ENCODE data around the gene IL20RB. TPM values are rescaled to one million over a fixed set of nuclear protein-coding genes. Genes with fewer than 3 reads are reported as not detected.
A peak's percentile ranks its signal among the peaks of the same experiment; 100 is the strongest.

Gene IL20RB
- total RNA-seq, 3 donors from 2014 or later (not counting 1 experiment from before 2014, with no cell fraction given) = 1.9 to 3.6 (median 2.8) TPM

DNA sequence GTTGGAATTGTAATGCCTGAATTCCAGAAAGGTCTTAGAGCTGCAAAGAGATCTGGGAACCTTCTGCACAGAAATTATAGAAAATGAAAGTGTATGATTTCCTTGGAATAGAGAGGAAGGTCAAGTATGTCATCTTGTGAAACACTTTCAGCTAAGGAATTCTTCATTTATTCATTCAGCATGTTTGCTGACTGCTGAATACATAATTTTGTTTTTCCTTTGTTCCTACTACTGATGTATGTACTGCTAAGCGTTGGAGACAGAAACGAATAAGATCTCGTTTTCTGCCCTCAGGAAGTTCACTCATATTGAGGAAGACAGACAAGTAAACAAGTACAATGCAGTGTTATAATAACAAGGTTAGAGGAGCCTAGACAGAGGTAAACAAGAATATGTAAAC lies 14.3 kb upstream of the IL20RB start:
- peaks cover 69 to 71% of the 10 kb centered on the region in 2 donors for H3K4me1 Mint-ChIP-seq
- intact Hi-C loops (cut with micrococcal nuclease) = loop anchor here (5.0 kb wide), 2 partner anchors 36 to 746 kb away; partner anchors contain the start of gene MSL2
- H3K36me3 Mint-ChIP-seq = no peaks in the 10 kb centered on the region
- H3K9me3 ChIP-seq (ENCODE audit: control insufficient read depth, insufficient read depth, low read length) = no peaks in the 10 kb centered on the region
- ATAC-seq (no peak), DNase-seq (no peak)
- H3K4me3 ChIP-seq (ENCODE audit: low read length) = no peak overlapping the region
- H3K9me3 Mint-ChIP-seq = peaks cover 0 to 2% of the 10 kb centered on the region in 2 donors
- peak overlapping the region; percentile 47 to 62 for H3K27ac Mint-ChIP-seq
- H3K27me3 Mint-ChIP-seq (ENCODE audit: low read depth in 2 of 2) = no peaks in the 10 kb centered on the region
- peaks cover 12% of the 10 kb centered on the region for H3K36me3 ChIP-seq (ENCODE audit: control insufficient read depth, insufficient read depth, low read length)
- 57% methylated on average over 3 of the region's 3 CpGs for WGBS (ENCODE audit: insufficient coverage)
- peak overlapping the region; percentile 75 for H3K4me3 Mint-ChIP-seq
- TF ChIP-seq, protein P1, sequence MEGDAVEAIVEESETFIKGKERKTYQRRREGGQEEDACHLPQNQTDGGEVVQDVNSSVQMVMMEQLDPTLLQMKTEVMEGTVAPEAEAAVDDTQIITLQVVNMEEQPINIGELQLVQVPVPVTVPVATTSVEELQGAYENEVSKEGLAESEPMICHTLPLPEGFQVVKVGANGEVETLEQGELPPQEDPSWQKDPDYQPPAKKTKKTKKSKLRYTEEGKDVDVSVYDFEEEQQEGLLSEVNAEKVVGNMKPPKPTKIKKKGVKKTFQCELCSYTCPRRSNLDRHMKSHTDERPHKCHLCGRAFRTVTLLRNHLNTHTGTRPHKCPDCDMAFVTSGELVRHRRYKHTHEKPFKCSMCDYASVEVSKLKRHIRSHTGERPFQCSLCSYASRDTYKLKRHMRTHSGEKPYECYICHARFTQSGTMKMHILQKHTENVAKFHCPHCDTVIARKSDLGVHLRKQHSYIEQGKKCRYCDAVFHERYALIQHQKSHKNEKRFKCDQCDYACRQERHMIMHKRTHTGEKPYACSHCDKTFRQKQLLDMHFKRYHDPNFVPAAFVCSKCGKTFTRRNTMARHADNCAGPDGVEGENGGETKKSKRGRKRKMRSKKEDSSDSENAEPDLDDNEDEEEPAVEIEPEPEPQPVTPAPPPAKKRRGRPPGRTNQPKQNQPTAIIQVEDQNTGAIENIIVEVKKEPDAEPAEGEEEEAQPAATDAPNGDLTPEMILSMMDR (IDR thresholded peaks at IDR 0.05) = no peak
- H3K27ac ChIP-seq (ENCODE audit: low read length) = no peak overlapping the region
- H3K4me1 ChIP-seq (ENCODE audit: control insufficient read depth, insufficient read depth, low read length) = peaks cover 16% of the 10 kb centered on the region
- no peaks in the 10 kb centered on the region for H3K27me3 ChIP-seq (ENCODE audit: control insufficient read depth, insufficient read depth, low read length)

DNA sequence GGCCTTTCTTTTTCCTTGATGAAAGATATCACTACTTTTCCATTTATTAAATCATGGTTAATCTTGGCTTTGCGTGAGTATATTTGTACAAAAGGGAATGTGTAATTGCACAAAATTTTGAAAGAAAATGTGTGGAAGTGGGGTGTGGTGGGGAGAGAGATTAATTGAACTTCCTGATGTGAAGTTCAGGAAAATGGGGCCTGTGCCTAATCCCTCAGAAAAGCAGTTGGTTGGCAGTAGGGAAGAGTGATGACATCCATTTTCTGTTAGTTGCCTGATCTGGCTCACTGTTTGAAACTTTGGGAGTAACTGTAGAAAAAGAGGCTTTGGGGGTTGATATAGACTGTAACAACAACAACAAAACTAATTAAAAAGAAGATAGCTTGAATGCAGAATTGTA lies 10.8 kb upstream of the IL20RB start:
- Histone ChIP-seq H3K4me3 (ENCODE audit: low read length) (no peak overlapping the region), H3K9me3 (ENCODE audit: control insufficient read depth, insufficient read depth, low read length) (no peaks in the 10 kb centered on the region), H3K36me3 (ENCODE audit: control insufficient read depth, insufficient read depth, low read length) (peaks cover 14% of the 10 kb centered on the region), H3K27me3 (ENCODE audit: control insufficient read depth, insufficient read depth, low read length) (no peaks in the 10 kb centered on the region), H3K27ac (ENCODE audit: low read length) (no peak overlapping the region), H3K4me1 (ENCODE audit: control insufficient read depth, insufficient read depth, low read length) (peaks cover 8% of the 10 kb centered on the region)
- H3K4me1 Mint-ChIP-seq = peaks cover 38 to 42% of the 10 kb centered on the region in 2 donors
- intact Hi-C loops (cut with micrococcal nuclease) = no loop called here
- ATAC-seq = no peak
- H3K27me3 Mint-ChIP-seq (ENCODE audit: low read depth in 2 of 2) = no peaks in the 10 kb centered on the region
- H3K36me3 Mint-ChIP-seq = no peaks in the 10 kb centered on the region
- H3K27ac Mint-ChIP-seq = peak overlapping the region; percentile 74 to 75
- TF ChIP-seq, protein P1 (IDR thresholded peaks at IDR 0.05) = no peak
- H3K4me3 Mint-ChIP-seq = no peak overlapping the region
- 100% methylated on average over 1 of the region's 1 CpG for WGBS (ENCODE audit: insufficient coverage)
- H3K9me3 Mint-ChIP-seq = no peaks in the 10 kb centered on the region
- no peak for DNase-seq

DNA sequence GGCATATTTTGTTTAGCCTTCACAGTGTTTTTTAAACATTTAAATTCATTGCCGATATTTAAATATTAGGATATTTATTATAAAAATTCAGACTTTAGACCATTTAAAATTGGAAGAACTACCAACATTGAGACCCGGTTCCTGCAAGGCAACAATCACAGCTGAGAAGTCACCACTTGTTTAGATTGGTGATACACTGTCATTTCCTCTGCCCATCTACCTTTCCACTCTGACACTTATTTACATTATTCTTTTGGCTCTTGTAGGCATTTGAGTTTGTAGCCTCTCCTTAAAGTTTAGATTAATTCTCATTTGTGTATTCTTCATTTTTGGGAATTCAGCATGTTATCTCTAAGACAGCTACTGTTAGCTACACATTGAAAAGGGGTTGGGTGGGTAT lies 10.3 kb upstream of the IL20RB start:
- DNase-seq (no peak), ATAC-seq (peak in 1 of 3 donors; percentile 46)
- 0% methylated on average over 1 of the region's 2 CpGs for WGBS (ENCODE audit: insufficient coverage)
- intact Hi-C loops (cut with micrococcal nuclease) = no loop called here
- Histone ChIP-seq H3K36me3 (ENCODE audit: control insufficient read depth, insufficient read depth, low read length) (peaks cover 14% of the 10 kb centered on the region), H3K4me3 (ENCODE audit: low read length) (no peak overlapping the region), H3K27ac (ENCODE audit: low read length) (no peak overlapping the region), H3K9me3 (ENCODE audit: control insufficient read depth, insufficient read depth, low read length) (no peaks in the 10 kb centered on the region), H3K4me1 (ENCODE audit: control insufficient read depth, insufficient read depth, low read length) (peaks cover 6% of the 10 kb centered on the region), H3K27me3 (ENCODE audit: control insufficient read depth, insufficient read depth, low read length) (no peaks in the 10 kb centered on the region)
- H3K9me3 Mint-ChIP-seq = no peaks in the 10 kb centered on the region
- peak overlapping the region; percentile 74 to 75 for H3K27ac Mint-ChIP-seq
- no peak overlapping the region for H3K4me3 Mint-ChIP-seq
- TF ChIP-seq, protein P1 (IDR thresholded peaks at IDR 0.05) = no peak
- no peaks in the 10 kb centered on the region for H3K27me3 Mint-ChIP-seq (ENCODE audit: low read depth in 2 of 2)
- H3K36me3 Mint-ChIP-seq = no peaks in the 10 kb centered on the region
- peaks cover 38 to 41% of the 10 kb centered on the region in 2 donors for H3K4me1 Mint-ChIP-seq

DNA sequence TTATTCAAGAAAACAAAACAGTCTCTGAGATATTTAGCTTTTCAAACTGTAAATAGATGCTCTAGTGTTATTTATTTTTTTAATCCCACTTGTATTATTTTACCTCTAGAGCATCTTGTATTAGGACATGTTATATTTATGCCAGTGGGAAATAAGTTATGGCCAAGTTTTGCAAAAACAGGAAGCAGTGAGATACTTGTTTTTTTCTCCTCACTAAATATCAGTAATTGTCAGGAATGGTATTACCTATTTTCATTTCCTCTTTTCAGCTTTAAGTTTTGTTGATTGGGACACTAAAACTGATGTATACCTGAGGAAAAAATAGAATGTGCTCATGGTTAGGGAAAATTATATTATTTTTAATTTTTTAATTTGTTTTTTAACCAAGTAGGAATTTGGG lies 8.6 kb upstream of the IL20RB start:
- H3K27me3 Mint-ChIP-seq (ENCODE audit: low read depth in 2 of 2) = no peaks in the 10 kb centered on the region
- no peak overlapping the region for H3K4me3 Mint-ChIP-seq
- TF ChIP-seq, protein P1 (IDR thresholded peaks at IDR 0.05) = no peak
- no peaks in the 10 kb centered on the region for H3K9me3 Mint-ChIP-seq
- H3K4me3 ChIP-seq (ENCODE audit: low read length) = no peak overlapping the region
- H3K27me3 ChIP-seq (ENCODE audit: control insufficient read depth, insufficient read depth, low read length) = no peaks in the 10 kb centered on the region
- DNase-seq = no peak
- ATAC-seq = no peak
- peaks cover 22 to 30% of the 10 kb centered on the region in 2 donors for H3K4me1 Mint-ChIP-seq
- H3K27ac ChIP-seq (ENCODE audit: low read length) = no peak overlapping the region
- H3K9me3 ChIP-seq (ENCODE audit: control insufficient read depth, insufficient read depth, low read length) = no peaks in the 10 kb centered on the region
- no peaks in the 10 kb centered on the region for H3K4me1 ChIP-seq (ENCODE audit: control insufficient read depth, insufficient read depth, low read length)
- intact Hi-C loops (cut with micrococcal nuclease) = no loop called here
- peak overlapping the region in 1 of 2 donors; percentile 13 for H3K27ac Mint-ChIP-seq
- H3K36me3 Mint-ChIP-seq = no peaks in the 10 kb centered on the region
- H3K36me3 ChIP-seq (ENCODE audit: control insufficient read depth, insufficient read depth, low read length) = peaks cover 14% of the 10 kb centered on the region

Measured in natural killer cell (primary cell).